HT-29 (cell line): ENCODE data around the gene FKBP14. TPM values are rescaled to one million over a fixed set of nuclear protein-coding genes. Genes with fewer than 3 reads are reported as not detected.
"Not testable (repeated sequence)": the region's sequence is repeated elsewhere in the genome, so short reads cannot be mapped to it uniquely, and the experiment has no call there.

Source experiments
- DNase-seq: peaks from one replicate; pipeline ENCODE4 v3.0.0-alpha.2; 2015; ENCODE audit warnings: low spot score
- total RNA-seq: library from RNA; depleted of rRNA; stranded (reverse); fragments of >200 nt; shearing (Covaris generic); gene quantifications from 2 replicates; pipeline ENCODE4 v1.2.3, GENCODE V29; 2014

The FKBP14 gene
- total RNA-seq, 1 experiment from 2014 or later = 3.3 TPM

GRCh38 chr7:29991937-29992336 lies 34.6 kb downstream of the FKBP14 start:
- no peak for DNase-seq

- no peak for DNase-seq
Observed at GRCh38 chr7:29990931-29991330, 35.6 kb downstream of the FKBP14 start.

- DNase-seq = peak; percentile 39
Observed at GRCh38 chr7:29989257-29989995, 37.1 kb downstream of the FKBP14 start, which contains the start of gene SCRN1. Gene SCRN1 (minus strand): TSS chr7:29989801. CDS start chr7:29969067, 20,734 bp downstream.

GRCh38 chr7:29988424-29989256 lies 37.9 kb downstream of the FKBP14 start:
- DNase-seq = peak; percentile 41

GRCh38 chr7:29987811-29988317 lies 38.6 kb downstream of the FKBP14 start:
- peak; percentile 82 for DNase-seq

GRCh38 chr7:29987083-29987482 lies 39.4 kb downstream of the FKBP14 start:
- DNase-seq = peak; percentile 47

GRCh38 chr7:29980151-29980550 lies 46.4 kb downstream of the FKBP14 start:
- no peak for DNase-seq

- peak; percentile 28 for DNase-seq
Observed at GRCh38 chr7:29977886-29978651, 48.4 kb downstream of the FKBP14 start.

- no peak for DNase-seq
Observed at GRCh38 chr7:29976673-29977415, 49.7 kb downstream of the FKBP14 start.

- no peak for DNase-seq
Observed at GRCh38 chr7:29976266-29976665, 50.2 kb downstream of the FKBP14 start.

- no peak for DNase-seq
Observed at GRCh38 chr7:29975561-29975960, 50.9 kb downstream of the FKBP14 start.

GRCh38 chr7:29974286-29974685 lies 52.2 kb downstream of the FKBP14 start:
- no peak for DNase-seq

GRCh38 chr7:29972315-29972669 lies 54.2 kb downstream of the FKBP14 start:
- DNase-seq = no peak

- no peak for DNase-seq
Observed at GRCh38 chr7:29971566-29972314, 54.8 kb downstream of the FKBP14 start.

GRCh38 chr7:29970158-29970557 lies 56.3 kb downstream of the FKBP14 start:
- DNase-seq = no peak

GRCh38 chr7:29969738-29970137 lies 56.8 kb downstream of the FKBP14 start:
- no peak for DNase-seq

- no peak for DNase-seq
Observed at GRCh38 chr7:29968683-29969395, 57.7 kb downstream of the FKBP14 start.

- DNase-seq = no peak
Observed at GRCh38 chr7:29965030-29965429, 61.5 kb downstream of the FKBP14 start.

GRCh38 chr7:29962035-29962434 lies 64.5 kb downstream of the FKBP14 start:
- no peak for DNase-seq

- DNase-seq = not testable (repeated sequence)
Observed at GRCh38 chr7:29961611-29962010, 64.9 kb downstream of the FKBP14 start.
